NCI-H345 treated with DMSO at 0.1 percent for 48 hours (cell line): ENCODE data around the gene PLCZ1.
"Not testable (repeated sequence)": the region's sequence is repeated elsewhere in the genome, so short reads cannot be mapped to it uniquely, and the experiment has no call there.

ENCODE experiments used
- DNase-seq: peaks from one replicate; lab custom pipeline; 2025; ENCODE audit not compliant: unreplicated experiment; lab: John Stamatoyannopoulos, UW

The PLCZ1 gene

DNA sequence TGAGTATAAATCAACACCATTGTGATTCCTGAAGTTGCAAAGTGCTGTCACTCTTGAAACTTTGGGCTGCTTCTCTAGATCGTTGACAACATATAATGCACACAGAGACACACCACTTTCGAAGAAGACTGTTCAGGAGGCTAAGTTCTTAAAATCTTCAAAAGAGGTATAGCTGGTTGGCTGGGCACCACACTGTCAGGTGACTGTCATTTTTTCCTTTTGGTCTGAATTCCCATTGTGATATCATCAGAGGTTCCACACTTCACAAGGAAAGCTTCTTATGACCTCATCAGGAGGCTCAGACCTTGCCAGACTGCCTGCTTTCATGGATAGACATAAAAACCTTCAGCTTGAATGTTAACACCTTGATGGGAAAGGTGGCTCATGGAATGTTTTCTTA, at the start of gene PLCZ1, which contains the start of gene CAPZA3:
TSS of gene PLCZ1 (minus strand) at position 194 of the 400 bp plus-strand sequence. CDS start 641 bp downstream, outside the sequence.
TSS of gene CAPZA3 (plus strand) at position 301 of the 400 bp plus-strand sequence. CDS start 150 bp downstream, outside the sequence.
- no peak for DNase-seq

- DNase-seq: not testable (repeated sequence)
Measured at GRCh38 chr12:18785465-18785864, 47.7 kb upstream of the PLCZ1 start.

GRCh38 chr12:18782827-18783226, 45.0 kb upstream of the PLCZ1 start:
- no peak for DNase-seq

DNA sequence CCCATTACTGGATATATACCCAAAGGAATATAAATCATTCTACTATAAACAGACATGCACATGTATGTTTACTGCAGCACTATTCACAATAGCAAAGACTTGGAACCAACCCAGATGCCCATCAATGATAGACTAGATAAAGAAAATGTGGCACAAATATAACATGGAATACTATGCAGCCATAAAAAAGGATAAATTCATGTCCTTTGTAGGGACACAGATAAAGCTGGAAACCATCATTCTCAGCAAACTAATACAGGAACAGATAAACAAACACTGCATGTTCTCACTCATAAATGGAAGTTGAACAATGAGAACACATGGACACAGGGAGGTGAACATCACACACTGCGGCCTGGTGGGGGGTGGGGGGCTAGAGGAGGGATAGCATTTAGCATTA, 28.7 kb upstream of the PLCZ1 start:
- not testable (repeated sequence) for DNase-seq

DNA sequence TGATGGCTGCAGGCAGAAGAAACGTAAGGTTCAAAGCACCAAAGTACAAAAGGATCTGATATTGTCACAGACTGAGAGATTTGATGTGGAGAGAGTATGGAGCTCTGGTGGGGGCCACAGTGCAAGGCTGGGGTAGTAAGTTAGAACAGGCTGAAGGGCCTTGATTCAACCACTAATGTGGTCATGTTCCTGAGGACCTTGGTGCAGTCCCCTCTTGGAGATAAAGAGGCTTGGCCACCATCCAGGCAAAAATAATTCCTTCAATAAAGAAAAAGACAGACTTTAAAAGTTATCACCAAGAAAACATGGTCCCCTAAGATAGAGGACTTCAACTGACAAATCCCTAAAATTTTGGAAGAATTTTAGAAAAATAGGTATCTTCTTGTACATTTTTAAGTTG, 17.5 kb upstream of the PLCZ1 start:
- no peak for DNase-seq

- no peak for DNase-seq
Measured at GRCh38 chr12:18754124-18754707, 16.4 kb upstream of the PLCZ1 start.

DNA sequence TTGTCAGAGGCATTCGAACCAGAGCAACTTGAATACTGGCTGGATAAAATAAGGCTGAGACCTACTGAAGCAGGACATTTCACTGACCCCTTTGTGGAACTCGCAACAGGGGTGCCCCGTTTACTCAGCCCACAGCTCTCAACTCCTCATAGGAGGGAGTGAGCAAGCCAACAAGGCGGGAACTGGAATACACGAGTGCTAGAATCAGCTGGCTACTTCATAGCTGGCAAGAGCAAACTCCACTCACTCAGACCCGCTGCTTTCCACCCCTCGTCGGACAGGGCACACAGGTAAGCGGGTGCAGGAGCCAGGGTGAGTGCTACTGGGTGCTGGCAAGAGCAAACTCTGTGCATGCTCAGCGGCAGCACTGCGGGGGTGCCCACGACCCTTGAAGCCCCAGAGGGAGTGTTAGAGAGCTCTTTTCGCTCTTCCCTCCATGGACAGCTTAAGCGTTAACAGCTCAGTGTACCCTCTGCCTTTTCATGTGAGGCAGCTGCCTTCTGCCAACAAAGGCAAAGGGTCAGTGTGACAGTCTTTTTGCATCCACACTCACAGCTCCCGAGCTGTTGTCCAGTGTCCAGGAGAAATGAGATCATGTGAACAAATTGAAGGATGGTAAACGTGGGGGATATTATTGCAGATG, 15.8 kb upstream of the PLCZ1 start:
- no peak for DNase-seq

DNA sequence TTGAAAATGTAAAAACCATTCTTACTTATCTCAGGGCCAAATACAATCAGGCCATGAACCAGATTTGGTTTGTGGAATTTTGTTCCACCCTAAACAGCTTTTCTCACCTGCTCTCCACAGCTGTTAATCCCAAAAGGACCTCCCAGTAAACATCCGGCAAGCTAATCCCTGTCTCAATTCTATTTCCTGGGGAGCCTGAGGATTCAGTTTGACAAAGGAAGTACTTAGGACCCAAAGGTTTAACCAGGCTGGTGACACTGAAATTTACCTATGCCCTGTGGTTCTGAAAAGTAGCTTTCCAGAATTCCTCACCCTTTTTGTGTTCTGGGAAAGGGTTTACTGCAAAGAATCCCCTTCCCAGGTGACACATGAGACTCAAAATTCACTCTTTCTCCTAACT, 15.1 kb upstream of the PLCZ1 start:
- no peak for DNase-seq

DNA sequence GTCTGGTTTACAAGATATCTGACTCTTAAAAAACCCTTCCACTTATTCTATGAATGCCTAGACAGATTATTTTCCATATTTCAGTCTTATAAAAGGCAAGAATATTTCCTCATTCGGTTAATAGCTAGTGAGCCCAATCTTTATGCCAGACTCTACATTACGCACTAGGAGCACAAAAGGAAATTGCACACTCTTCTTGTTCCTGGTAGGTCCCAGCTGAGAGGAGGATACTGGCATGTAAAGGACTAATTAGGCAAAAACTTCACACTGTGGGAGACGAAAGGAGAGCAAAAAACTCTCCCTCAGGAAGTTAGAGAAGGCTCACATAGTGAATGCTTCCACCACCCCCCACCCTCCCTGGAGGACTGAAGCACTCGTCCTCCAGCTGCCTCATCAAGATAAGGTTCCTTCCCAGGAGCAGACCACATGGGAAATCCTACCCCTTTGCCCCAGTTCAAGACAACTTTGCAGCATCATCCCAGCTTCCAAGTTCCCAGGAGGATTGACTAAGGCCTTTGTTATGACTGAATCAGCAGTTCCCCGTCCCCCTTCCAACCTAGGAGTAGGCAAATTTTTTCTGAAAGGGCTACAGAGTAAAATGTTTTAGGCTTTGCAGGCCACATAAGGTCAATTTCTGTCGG, 14.6 kb upstream of the PLCZ1 start:
- DNase-seq: no peak

DNA sequence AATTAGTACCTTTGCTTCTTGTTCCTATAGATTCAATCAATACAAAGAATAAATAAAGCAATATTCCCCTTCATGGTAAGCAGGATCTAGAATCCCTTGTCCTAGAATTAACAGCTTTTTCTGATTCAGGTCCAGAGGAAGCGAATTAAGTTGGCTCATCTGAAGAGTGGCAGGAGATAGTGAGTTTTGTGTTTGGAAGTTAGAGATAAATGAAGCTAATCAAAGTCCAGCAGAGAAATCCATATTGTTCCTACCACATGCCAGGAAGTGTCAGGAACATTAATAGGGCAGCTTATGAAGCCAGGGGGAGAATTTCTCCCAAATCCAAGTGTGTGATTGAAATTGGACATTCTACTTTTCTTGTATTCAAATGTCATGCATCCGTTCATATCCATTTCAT, 14.1 kb upstream of the PLCZ1 start:
- no peak for DNase-seq

GRCh38 chr12:18750085-18750484, 12.3 kb upstream of the PLCZ1 start:
- DNase-seq: no peak

- no peak for DNase-seq
Measured at GRCh38 chr12:18749386-18749957, 11.7 kb upstream of the PLCZ1 start.

DNA sequence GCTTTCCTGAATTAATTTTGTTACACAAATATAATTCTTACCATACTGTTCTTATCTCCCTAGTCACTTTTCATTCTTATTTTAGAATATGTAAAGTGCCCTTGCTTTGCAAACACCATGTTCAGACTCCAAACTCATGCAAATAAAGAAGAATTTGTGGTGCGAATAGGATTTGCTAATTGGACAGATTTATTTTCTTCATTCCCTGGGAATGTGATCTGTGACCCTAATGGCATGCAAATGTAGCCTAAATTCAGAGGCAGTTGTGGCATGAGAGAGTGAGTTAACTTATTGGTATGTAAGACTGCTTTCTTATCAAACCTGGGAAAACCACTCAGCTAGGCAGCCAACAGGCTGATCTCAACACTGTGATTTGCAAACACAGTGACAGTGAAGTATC, 10.1 kb upstream of the PLCZ1 start:
- no peak for DNase-seq

GRCh38 chr12:18731156-18731555, 6.7 kb downstream of the PLCZ1 start:
- no peak for DNase-seq

- no peak for DNase-seq
Measured at GRCh38 chr12:18723752-18724151, 14.1 kb downstream of the PLCZ1 start.

DNA sequence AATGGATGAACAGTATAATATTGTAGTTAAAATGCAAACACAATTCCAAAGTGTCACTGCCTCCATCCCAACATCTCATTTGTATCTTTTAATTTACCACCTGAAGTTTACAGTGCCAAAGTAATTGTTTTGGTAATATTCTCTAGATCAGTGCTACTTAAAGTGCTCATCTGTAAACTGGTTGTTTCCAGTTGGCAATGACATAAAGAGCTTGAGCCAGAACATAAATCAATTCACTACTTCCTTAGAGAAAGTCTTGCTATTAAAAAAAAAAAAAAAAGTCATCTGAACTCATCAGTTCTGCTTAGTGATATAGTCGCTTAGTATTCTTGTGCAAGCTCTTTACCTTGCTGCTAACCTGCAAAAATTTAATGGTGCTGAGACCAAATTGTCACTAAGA, 16.4 kb downstream of the PLCZ1 start:
- DNase-seq: no peak

DNA sequence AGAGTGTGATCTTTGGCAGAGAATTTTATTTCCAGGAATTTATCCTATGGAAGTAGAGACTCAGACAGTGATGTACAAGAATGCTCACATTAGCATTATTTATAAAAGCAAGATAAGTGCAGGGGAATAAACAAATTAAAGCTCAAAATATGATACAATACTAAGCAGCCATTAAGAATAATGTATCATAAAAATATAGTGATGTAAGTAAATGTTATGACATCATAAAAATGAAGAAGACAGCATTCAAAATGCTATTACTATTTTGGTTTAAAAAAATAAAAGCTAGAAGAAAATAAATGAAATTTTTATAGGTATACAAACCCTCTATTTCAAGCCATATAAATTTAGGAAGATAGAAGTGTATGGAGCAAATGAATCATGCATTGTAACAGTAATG, 17.1 kb downstream of the PLCZ1 start:
- no peak for DNase-seq

- no peak for DNase-seq
Measured at GRCh38 chr12:18719922-18720510, 17.8 kb downstream of the PLCZ1 start.

DNA sequence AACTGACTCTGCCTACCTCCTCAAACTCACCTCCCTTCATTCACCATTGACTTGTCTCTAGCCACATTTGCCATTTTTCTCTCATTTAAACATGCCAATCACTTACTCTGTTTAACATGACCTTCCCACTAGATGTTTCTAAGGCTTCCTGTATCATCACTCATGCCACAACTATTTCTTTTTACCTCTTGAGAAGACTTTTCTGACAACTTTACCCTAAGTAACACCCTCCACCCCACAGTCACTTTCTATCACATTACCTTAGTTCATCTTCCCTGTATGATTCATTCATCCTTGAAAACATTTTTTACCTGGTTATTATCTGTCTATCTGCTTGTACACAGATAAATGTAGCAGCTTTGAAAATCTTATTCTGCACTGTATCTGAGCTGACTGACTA, 19.4 kb downstream of the PLCZ1 start:
- DNase-seq: no peak

GRCh38 chr12:18716236-18716635, 21.6 kb downstream of the PLCZ1 start:
- no peak for DNase-seq

GRCh38 chr12:18706798-18707197, 31.0 kb downstream of the PLCZ1 start:
- DNase-seq: no peak

GRCh38 chr12:18703911-18704310, 33.9 kb downstream of the PLCZ1 start:
- no peak for DNase-seq
